ENCODE data around the gene ZNF738. TPM values are rescaled to one million over a fixed set of nuclear protein-coding genes. Genes with fewer than 3 reads are reported as not detected.

The ZNF738 gene
- total and polyA plus RNA-seq, 2 of the 13 experiments (the other 11 are each of a cell fraction or from before 2014, with no cell fraction given), result 2.7 to 5.3 TPM

GRCh38 chr19:21358768-21359451 is at the start of gene ZNF738 (continued):
- TF ChIP-seq YY1 (IDR thresholded peaks at IDR 0.05; ENCODE audit: insufficient read depth, insufficient replicate concordance, low read depth, low read length) (peak; percentile 29), ZNF580 (CRISPR knock-in tag; IDR thresholded peaks at IDR 0.05; ENCODE audit: borderline replicate concordance, low read depth) (no peak), XBP1 (CRISPR knock-in tag; IDR thresholded peaks at IDR 0.05) (no peak), POLR2AphosphoS5 (IDR thresholded peaks at IDR 0.05; ENCODE audit: low read depth, low read length) (peak; percentile 46; the same call in 1 of the 2 replicates), POLR2A (IDR thresholded peaks at IDR 0.05; ENCODE audit: insufficient read depth in 1 of 2, low read depth in 2 of 2, low read length in 2 of 2) (peak; percentile 51 to 53; a peak in 3 of 4 replicates), ASH2L (IDR thresholded peaks at IDR 0.05; ENCODE audit: insufficient read length, low read depth, low read length) (peak; percentile 29), MLLT10 (CRISPR knock-in tag; IDR thresholded peaks at IDR 0.05) (no peak), ZNF737 (CRISPR knock-in tag; IDR thresholded peaks at IDR 0.05; ENCODE audit: borderline replicate concordance) (no peak), ZXDC (CRISPR knock-in tag; IDR thresholded peaks at IDR 0.05) (no peak), ZFX (CRISPR knock-in tag; IDR thresholded peaks at IDR 0.05; ENCODE audit: low read depth) (peak; percentile 75), NFKBIZ (CRISPR knock-in tag; IDR thresholded peaks at IDR 0.05) (no peak), NFYC (CRISPR knock-in tag; IDR thresholded peaks at IDR 0.05) (peak; percentile 72), POLR2G (IDR thresholded peaks at IDR 0.05; ENCODE audit: low read depth, low read length) (peak; percentile 57; the same call in 1 of the 2 replicates), ZMYM4 (CRISPR knock-in tag; IDR thresholded peaks at IDR 0.05) (peak; percentile 50; the same call in 1 of the 2 replicates), FOXK1 (CRISPR knock-in tag; IDR thresholded peaks at IDR 0.05; ENCODE audit: borderline replicate concordance, low read depth) (no peak), ZNF703 (CRISPR knock-in tag; IDR thresholded peaks at IDR 0.05; ENCODE audit: borderline replicate concordance) (no peak), SP2 (CRISPR knock-in tag; IDR thresholded peaks at IDR 0.05) (peak; percentile 66)

Data from HepG2 (cell line).